Measurements from ENCODE around the gene RNF144A.

GRCh38 chr2:7022492-7023385 is 105.5 kb downstream of the RNF144A start:
- TF ChIP-seq EZH2 (IDR thresholded peaks at IDR 0.05; ENCODE audit: borderline replicate concordance, insufficient read depth, low read depth, low read length, poor library complexity, severe bottlenecking) = no peak
- TF ChIP-seq CTCF (IDR thresholded peaks at IDR 0.05) = no peak
